ENCODE measurements around the gene KLHL40.

Gene KLHL40

DNA sequence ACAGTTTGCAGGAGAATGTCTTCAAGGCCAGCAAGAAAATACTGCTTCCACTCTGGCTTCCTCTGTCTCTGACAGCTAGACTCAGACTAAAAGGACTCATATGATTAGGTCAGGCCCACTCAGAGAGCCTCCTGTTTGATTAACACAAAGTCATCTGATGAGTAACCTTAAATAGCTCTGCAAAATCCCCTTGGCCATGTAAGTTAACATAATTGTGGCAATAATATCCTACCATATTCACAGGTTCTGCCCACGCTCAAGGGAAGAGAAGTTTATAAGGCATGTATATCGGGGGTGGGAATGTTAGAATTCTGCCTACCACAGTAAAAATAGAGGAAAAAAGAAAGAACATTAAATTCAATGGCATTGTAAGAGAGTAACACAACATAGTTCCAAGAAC is 37.9 kb downstream of the KLHL40 start:
- DNase-seq (ENCODE audit: low read depth): no peak

DNA sequence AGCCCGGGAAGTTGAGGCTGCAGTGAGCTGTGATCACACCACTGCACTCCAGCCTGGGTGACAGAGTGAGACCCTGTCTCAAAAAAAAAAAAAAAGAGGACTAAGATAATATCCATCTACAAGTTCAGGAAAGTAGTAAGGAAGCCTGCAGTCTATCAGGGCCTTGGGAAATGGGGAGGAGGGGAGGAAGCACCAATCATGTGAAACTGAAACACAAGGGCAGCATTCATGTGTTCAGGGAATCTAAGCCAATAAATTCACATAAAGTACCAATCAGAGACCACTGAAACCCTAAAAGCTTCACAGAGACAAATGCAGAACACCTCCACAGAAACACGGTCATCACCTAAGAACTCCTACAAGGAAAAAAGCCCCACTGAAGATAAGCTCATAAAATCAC is 40.1 kb downstream of the KLHL40 start:
- no peak for DNase-seq (ENCODE audit: low read depth)

DNA sequence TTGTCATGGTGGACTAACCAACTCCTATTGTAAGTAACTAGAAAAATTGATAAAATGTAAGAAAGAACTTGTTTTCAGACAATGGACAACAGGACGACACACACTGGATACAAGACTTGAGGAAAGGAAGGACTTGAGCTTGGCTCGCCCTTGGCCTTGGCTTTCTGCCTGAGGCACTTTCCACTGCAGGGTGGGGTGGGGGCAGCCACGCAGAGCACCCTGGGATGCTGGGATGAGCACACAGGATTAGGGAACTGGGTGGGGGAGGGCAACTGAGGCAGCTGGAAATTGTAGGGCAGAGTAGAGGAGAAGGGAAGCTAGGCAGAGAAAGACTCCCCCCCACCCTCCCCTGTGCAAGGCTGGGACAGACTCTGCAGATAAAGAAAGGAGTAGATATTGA is 42.7 kb downstream of the KLHL40 start:
- no peak for DNase-seq (ENCODE audit: low read depth)

DNA sequence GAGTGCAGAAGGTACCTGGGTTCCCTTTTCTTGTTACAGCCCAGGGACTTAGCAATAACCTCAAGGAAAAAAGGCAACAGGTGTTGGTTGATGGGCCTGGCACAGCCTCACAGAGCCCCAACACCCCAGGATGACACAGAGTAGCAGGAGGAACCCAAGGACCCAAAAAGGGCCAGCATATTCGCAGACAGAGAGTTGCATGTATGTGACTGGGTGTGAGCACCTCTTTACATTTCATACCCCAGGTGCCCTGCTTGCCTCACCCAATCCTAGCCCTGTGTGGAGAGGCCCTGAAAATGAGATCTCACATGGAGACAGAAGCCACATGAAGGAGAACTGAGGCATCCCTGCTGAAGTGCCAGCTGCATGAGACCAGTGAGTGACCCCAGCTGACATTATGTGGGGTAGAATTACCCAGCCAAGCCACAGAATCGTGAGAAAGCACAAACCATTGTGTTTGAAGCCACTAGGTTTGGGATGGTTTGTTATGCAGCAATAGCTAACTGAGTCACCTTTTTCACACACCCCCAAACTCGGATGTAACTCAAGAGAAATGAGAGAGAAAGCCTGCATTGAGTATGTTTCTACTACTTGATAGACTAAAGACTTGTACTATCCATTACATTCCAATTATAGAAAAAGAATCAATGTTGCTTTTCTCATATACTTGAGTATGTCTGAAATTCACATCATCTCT is 43.5 kb downstream of the KLHL40 start:
- DNase-seq (ENCODE audit: low read depth): no peak

DNA sequence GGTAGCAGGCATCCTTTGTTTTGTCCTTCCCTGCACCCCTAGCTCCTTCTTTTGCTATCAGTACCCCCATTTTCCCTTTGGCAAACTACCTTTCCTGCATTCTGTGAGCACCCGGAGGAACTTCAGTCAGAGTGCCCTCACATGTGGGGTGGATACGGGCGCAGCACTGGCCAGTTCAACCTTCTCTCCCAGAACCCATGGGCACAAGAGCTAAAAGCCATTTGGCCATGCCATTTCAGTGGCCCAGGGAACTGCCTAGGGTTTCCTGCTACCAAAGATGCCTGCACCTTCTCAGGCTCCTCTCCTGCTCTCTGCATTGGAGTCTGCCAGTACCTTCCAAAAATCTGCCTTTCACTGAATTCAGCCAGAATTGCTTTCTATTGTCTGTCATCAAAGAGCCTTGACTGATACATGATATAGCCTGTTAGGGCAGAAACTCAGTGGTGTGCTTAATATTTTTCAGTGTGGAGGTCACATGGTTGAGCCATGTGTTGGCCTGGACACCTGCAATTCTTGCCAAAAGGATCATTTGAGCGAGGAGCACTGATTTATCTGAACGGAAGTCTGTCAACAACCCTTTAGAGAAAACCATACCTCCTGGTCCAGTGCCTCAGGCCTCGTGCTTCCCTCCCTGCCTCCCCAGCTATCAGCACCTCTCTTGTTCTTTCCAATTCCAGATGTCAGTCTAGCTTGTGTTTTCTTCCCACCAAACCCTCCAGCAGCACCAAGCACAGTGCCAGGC is 44.2 kb downstream of the KLHL40 start:
- no peak for DNase-seq (ENCODE audit: low read depth)

DNA sequence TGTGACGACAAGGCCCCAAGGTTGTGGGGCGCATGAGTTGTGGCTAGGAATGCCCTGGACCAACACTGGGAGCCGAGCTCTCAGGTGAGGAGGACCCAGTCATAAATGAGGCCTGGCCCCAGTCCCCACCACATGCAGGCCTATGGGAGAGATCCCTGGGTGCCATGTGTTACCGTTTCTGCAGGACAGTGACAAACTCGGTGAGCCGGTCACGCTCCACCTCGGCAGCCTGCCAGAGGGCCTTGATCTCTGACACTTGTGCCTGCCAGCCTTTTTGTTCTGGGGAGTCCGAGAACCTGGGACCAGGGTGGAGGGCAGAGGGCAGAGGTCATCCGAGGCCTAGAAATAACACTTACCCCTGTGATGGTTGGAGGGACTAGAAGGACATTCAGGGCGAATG is 45.0 kb downstream of the KLHL40 start:
- DNase-seq (ENCODE audit: low read depth): no peak

DNA sequence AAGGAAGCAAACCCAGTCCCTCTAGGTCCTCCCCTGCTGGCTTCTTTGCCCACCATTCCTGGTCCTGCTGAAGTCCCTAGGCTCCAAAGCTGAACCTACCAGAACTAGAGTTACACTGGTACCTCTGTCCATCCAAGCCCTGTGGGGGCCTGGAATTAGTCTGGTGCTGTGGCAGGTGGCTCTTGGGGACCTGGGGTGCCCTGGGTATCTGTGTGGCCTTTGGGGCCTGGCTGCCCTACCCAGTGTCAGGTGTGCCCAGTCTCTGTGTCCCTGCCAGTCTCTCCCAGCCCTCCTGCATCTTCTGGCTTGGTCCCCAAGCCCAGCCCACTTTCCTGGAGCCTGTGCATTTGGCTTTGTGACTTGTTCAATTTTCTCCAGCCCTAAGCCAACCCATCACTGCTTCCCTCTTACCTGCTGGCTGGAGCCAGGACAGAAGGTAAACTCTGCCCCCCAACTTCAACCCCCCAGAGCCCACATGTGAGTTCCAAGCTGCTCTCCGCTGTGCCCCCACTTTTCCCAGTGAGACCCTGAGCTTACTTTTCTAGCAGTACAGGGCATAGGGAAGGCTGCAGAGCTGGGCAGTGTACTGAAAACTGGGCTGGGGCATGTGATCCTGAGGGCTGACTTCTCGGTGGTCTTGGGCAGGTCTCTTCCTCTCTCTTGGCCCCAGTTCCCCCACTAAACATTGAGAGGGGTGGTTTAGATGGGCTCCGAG is 45.5 kb downstream of the KLHL40 start:
- no peak for DNase-seq (ENCODE audit: low read depth)

DNA sequence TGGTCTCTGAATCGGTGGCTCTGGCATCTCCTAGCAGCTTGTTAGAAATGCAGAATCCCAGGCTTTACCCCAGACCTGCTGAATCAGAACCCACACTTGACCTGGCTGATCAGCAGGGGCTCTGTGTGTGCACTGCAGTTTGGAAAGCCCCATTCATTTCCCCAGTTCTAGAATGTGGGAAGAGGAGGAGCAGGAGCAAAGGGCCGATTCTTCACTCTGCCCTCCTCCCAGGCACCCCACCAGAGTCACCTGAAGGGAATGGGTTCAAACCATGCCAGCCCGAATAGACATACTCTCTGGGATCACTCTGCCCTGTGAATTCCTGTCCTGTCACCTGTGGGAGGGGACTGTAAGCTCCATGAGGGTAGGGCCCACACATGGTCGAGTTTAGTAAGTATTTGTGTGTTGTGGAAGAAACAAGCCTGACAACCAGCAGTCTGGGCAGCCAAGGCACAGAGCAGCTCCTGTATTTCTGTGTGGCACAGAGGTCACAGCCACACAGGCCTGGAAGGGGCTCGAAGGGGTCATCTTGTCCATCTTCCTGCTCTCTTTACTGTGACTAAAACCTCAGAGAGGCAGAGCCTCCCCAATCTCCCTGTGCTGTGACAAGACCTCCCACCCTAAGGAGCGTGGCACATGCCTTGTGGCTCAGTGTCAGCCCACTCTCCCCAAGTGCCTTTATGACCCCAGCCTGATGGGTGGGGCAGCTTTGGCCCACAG is 46.3 kb downstream of the KLHL40 start:
- no peak for DNase-seq (ENCODE audit: low read depth)

DNA sequence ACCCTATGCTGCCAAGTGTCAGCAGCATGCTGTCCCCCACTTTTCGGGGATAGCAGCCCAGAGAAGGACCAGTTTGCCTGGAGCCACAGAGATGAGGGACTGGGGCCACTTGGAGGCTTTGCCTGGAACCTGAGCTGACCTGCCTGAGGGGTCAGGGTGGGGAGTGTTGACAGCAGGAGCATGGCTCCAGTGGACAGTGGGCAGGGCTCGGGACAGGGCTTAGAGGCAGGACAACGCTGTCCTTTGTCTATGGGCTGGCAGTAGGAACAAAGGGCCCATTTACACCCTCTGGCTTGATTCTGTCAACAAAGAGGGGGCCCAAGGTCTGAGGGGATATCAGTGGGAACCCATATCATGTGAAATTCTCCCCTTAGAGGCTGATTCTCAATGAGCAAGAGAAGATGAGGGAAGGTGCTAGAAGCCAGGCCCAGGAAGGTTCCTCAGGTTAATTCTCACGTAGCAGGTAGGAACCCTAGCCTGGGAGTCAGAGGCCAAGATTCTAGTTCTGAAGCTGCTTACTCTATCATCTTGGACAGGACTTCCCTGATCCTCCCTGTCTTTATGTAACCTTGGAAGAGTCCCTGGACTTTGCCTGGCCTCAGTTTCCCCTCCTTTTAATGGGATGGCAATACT is 47.0 kb downstream of the KLHL40 start:
- no peak for DNase-seq (ENCODE audit: low read depth)

DNA sequence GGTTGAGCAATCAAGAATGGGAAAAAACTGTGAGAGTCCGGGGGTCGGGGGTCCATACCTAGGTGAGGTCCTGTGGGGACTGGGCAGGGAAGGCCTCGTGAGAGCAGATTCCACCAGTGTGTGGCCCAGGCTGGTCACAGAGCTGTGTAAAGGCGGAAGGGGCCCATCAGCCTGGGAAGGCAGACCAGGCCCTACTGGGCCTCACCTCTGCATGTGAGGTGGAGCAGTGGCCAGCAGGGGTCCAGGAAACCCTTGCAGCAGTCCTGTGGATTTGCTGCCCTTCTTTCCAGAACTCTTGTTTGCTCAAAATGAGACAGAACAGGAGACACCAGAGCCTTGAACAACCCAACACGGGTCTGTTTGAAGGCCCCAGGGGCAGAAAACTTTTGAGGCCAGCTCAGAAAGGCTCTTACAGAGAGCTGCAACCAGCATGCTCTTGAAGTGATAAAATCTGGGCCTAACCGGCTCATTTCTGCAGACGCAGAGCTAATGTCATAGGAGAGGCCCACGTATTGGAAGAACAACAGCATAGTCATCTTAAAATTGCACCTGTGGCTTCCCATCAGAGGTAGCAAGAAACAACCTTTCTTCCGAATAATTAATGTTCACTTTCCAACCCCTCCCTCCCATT is 47.6 kb downstream of the KLHL40 start:
- DNase-seq (ENCODE audit: low read depth): no peak

DNA sequence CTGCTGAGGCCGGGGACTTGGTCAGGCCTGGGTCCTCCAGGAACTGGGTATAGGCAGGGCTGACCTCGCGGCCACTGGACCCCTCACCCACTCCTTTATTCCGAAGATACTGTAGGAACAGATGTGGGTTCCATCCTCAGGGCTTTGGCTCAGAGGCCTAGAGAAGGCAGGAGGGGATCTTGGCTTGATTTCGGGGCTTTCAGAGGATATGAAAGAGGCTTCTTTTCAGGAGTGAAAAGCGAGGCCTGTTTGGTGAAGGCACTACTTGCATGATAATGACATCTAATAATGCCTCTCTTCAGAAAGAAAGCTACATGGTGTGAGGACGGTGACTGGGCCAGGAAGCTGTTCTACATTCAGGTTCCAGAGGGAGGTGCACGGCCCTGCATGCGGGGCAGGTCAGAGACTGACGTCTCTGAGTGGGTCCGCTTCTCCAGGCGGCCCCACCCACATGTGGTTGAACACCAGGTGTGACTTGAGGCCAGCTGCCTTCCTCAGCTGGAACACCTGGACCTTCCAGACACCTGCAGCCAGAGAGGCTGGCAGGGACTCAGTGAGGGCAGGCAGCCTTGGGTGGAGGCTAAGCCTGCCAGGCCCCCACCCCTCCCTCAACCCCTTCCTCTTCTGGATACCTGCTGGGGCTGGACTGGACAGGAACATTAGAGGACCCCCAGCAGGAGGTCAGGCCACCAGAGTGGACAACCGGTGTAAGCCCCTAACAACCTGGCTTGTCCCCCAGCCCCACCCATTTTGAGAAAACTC is 48.3 kb downstream of the KLHL40 start:
- no peak for DNase-seq (ENCODE audit: low read depth)

DNA sequence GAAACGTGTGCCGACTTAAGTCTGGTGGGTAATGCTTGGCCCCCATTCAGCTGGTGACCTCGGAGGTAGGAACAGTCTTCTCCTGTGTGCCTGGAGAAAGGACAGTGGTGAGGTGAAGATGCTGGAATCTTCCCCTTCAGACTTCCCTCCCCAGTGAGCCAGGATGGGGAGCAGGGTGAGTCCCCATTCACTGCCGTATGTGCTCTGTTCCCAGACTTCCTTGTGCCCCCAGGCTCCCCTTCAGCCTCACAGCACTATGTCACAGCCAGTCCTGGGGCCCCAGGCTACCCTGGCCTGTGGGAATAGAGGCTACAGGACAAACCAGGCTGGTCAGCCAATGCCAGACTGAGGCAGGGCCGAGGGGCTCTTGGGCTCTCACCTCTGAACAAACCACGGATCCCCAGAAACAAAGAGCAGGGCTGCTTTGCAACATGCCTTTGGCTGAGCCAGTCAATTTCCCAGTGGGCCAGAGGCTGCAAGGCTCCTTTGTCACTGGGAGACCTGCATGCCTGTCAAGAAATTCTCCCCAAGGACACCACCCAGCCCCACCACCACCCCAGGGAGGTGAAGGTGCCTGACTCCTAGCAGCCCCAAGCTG is 49.0 kb downstream of the KLHL40 start:
- DNase-seq (ENCODE audit: low read depth): no peak

DNA sequence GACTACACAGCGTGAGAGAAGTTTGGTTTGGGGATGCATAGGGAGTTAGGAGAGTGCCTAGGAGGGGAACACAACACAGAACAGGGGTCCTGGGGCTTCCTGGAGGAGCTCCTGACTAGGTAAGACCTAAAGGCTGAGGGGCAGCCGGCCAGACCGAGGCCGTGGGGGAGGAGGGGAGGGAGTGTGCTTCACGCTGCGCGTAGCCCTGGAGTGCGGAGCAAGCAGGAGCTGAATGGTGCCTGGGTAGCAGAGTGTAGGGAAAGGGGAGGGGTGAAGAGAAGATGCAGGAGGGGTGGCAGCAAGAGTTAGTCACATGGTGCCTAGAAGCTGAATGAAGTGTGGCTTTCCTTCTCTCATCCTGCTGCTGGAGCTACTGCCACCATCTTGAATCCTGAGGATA is 49.7 kb downstream of the KLHL40 start:
- DNase-seq (ENCODE audit: low read depth): no peak

DNA sequence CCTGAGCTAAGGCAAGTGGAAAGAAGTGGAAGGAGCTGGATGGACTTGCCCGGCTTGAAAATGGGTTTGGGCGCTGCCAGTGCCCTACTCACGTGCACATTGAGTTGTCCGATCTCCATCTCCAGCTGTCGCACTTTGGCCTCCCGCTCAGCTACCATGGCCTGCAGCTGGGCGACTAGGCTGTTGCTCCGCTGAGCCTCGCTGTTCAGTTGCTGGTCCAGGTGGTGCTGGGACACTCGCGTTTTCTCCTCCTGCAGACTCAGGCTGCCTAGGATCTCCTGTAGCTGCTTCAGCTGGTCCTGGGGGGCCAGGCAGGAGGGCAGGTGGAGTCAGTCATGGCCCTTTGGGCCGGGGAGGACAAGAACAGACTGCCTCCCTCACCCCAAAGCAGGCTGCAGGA is 50.3 kb downstream of the KLHL40 start:
- DNase-seq (ENCODE audit: low read depth): no peak

DNA sequence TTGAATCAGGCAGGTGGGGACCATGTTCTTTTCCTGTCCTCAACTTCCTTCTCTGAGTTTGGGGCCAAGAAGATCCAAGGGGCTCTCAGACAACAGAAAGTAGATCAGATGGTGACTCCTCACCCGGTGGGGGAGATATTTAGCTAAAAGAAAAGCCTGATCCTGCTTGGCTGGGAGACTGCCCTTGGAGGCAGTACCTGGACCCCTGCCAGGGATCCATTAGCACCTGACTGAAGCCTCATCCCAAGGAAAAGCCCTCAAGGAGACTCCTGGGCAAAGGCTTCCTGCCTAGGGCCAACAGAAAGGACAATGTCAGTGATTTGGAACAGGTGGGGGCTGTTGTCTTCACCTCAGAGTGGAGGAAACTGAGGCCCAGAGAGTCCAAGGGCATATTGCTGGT is 50.7 kb downstream of the KLHL40 start:
- no peak for DNase-seq (ENCODE audit: low read depth)

DNA sequence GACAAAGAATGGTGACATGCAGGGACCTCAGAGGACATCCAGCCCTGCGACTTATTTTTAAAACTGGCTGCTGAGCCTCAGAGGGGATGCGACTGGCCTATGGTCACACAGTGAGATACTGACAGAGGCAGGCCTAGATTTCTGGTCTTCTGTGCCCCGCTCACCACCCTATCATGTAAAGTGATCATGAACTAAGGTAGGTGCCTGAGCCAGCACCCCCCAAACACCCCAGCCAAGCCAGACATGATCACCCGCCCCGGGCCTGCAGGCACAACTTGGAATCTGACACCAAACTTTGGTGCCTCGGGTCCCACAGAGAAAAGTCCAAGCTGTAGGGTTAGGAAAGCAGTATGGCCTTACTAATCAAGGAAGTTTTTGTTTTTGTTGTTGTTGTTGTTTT is 51.2 kb downstream of the KLHL40 start:
- no peak for DNase-seq (ENCODE audit: low read depth)

DNA sequence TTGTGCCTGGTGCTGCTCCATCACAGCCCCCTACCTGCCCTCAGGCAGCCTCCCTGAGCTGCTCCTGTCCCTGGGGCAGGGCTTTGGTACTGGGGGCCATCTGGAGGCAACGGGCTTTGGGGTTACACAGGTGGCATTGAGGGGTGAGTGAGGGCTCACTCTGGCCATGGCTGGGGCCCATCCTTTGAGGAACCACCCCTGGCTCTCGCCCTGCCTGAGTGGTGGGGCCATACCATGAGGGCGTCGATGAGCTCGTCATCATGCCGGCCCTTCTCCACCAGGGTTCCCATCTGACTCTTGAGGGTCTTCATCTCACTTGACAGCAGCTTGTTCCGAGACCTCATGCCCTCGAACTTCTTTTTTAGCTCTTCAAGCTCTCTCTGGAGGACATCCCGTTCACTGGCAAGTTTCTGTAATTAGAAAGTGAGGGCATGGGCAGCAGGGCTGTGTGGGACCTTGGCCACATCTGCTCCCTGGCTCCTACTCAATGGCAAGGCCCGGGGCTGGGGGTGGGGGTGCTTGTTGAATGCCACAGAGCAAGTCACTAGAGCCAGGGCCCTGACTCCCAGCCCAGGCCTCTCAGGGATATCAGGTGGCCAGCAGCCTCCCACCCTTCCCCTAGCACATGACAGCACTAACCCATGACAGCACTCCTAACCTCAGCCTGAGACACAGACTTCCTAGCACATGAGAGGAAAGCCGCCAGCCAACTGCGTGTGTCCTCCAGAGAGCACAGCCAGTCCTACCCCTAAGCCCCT is 54.2 kb downstream of the KLHL40 start:
- no peak for DNase-seq (ENCODE audit: low read depth)

DNA sequence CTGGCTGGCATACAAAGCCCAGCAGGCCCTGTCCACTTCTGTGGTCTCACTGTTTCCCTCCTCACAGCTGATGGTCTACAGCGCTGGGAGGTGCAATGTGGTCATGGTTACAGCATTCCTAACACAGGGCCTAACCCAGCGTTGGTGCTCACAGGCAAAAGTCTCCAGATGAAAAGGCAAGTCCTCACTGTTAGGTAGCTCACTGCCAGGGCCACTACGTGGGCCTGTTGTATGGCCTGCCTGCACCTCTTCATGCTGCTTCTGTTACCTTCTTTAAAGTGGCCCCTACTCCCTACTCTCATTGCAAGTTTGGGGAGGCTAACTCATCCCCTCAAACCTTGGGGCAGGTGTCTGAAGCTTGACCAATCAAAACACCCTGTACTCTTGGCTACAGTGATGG is 56.5 kb downstream of the KLHL40 start:
- DNase-seq (ENCODE audit: low read depth): no peak

Measured in activated T-cell treated with anti-CD3 and anti-CD28 coated beads for 48 hours (primary cell).